Common myeloid progenitor, CD34-positive (primary cell): Measurements from ENCODE around the gene SLF2.

ENCODE experiments used
- CTCF ChIA-PET: fragments of 350-600 bp; sonication (Branson Sonifier 250); formaldehyde crosslinking; loops from one replicate; lab custom pipeline; 2021; ENCODE audit warnings: antibody characterized with exemption; lab: Charles Lee
- POLR2A ChIA-PET: fragments of 350-600 bp; sonication (Branson Sonifier 250); formaldehyde crosslinking; loops from one replicate; lab custom pipeline; 2021; ENCODE audit warnings: antibody characterized with exemption; lab: Charles Lee
- DNase-seq, 3 donors: peaks; one replicate each; pipeline versions ENCODE4 v3.0.0 to v3.0.0-alpha.2; 2013
- H3K27ac ChIP-seq, 2 experiments: 1 replicate in 1 of 2; 2 replicates in 1 of 2; pipeline ENCODE4 v1.7.0; 2013; ENCODE audit warnings: inconsistent platforms in 2 of 2, low read length in 2 of 2, mild to moderate bottlenecking in 2 of 2, low read depth in 1 of 2, moderate library complexity in 1 of 2; ENCODE audit not compliant: severe bottlenecking in 2 of 2, insufficient read depth in 1 of 2, poor library complexity in 1 of 2
- H3K27me3 ChIP-seq, 5 experiments: replicated peaks in 2 of 5; 1 replicate in 3 of 5; 2 replicates in 2 of 5; pipeline versions ENCODE4 v1.6.1 to v1.7.0; 2013; ENCODE audit warnings: low read length in 4 of 5, mild to moderate bottlenecking in 2 of 5, moderate library complexity in 2 of 5, inconsistent platforms in 1 of 5; ENCODE audit not compliant: insufficient read depth in 5 of 5, control insufficient read depth in 4 of 5
- H3K36me3 ChIP-seq, 4 experiments: 1 replicate in 2 of 4; 2 replicates in 2 of 4; pipeline versions ENCODE4 v1.6.1 to v1.7.0; 2013; ENCODE audit warnings: low read length in 3 of 4, control low read depth in 1 of 4, mild to moderate bottlenecking in 1 of 4; ENCODE audit not compliant: control insufficient read depth in 4 of 4, insufficient read depth in 4 of 4
- H3K4me1 ChIP-seq, 4 experiments: 1 replicate in 3 of 4; 2 replicates in 1 of 4; pipeline versions ENCODE4 v1.6.1 to v1.7.1; 2013; ENCODE audit warnings: low read length in 3 of 4, mild to moderate bottlenecking in 3 of 4, control low read depth in 1 of 4, inconsistent platforms in 1 of 4, moderate library complexity in 1 of 4; ENCODE audit not compliant: control insufficient read depth in 4 of 4, insufficient read depth in 4 of 4; ENCODE audit errors: control extremely low read depth in 1 of 4
- H3K4me3 ChIP-seq, 7 experiments: 1 replicate in 4 of 7; 2 replicates in 3 of 7; pipeline versions ENCODE4 v1.5.1 to v1.7.0; 2013; ENCODE audit warnings: mild to moderate bottlenecking in 7 of 7, low read length in 6 of 7, moderate library complexity in 6 of 7, inconsistent platforms in 2 of 7, low read depth in 2 of 7, control low read depth in 1 of 7; ENCODE audit not compliant: insufficient read depth in 4 of 7, control insufficient read depth in 1 of 7; ENCODE audit errors: extremely low read depth in 1 of 7
- H3K9me3 ChIP-seq, 5 experiments: 1 replicate in 4 of 5; 2 replicates in 1 of 5; pipeline versions ENCODE4 v1.6.1 to v1.7.1; 2013; ENCODE audit warnings: low read length in 4 of 5, mild to moderate bottlenecking in 2 of 5, inconsistent platforms in 1 of 5, low read depth in 1 of 5, moderate library complexity in 1 of 5; ENCODE audit not compliant: control insufficient read depth in 4 of 5, insufficient read depth in 2 of 5; ENCODE audit errors: control extremely low read depth in 1 of 5
- WGBS: methylation state at CpG from one replicate; pipeline ENCODE4 v1.1.5; 2013; ENCODE audit not compliant: insufficient coverage; 5-methylcytosine and 5-hydroxymethylcytosine counted together

SLF2 gene

GRCh38 chr10:100874702-100875483 lies 37.9 kb upstream of the SLF2 start:
- no peak overlapping the region for H3K27ac ChIP-seq
- WGBS, result 88% methylated on average over 18 of the region's 20 CpGs
- H3K4me3 ChIP-seq, result no peak overlapping the region
- POLR2A ChIA-PET, result no interaction called here
- CTCF ChIA-PET, result interaction anchor here (1.1 to 7.6 kb wide), 5 partner anchors 14 to 312 kb away, joined by 3 to 68 read pairs (median 4); no protein-coding TSS in a partner anchor
- DNase-seq, result no peak
- H3K36me3 ChIP-seq, result no peaks in the 10 kb centered on the region
- H3K4me1 ChIP-seq, result peaks cover 0 to 3% (median 0%) of the 10 kb centered on the region in 4 experiments
- H3K9me3 ChIP-seq, result no peaks in the 10 kb centered on the region
- peaks cover 0 to 17% (median 8%) of the 10 kb centered on the region in 5 experiments for H3K27me3 ChIP-seq

GRCh38 chr10:100875484-100876166 lies 37.1 kb upstream of the SLF2 start:
- Histone ChIP-seq H3K9me3 (no peaks in the 10 kb centered on the region), H3K36me3 (no peaks in the 10 kb centered on the region), H3K4me3 (no peak overlapping the region), H3K27me3 (peaks cover 0 to 18% (median 8%) of the 10 kb centered on the region in 5 experiments), H3K4me1 (peaks cover 0 to 3% (median 0%) of the 10 kb centered on the region in 4 experiments), H3K27ac (no peak overlapping the region)
- DNase-seq, result no peak
- ChIA-PET CTCF (interaction anchor here (0.5 to 7.6 kb wide), 4 partner anchors 13 to 312 kb away, joined by 3 to 68 read pairs (median 8); no protein-coding TSS in a partner anchor), POLR2A (no interaction called here)
- 0% methylated on average over 1 of the region's 5 CpGs for WGBS

- no peak for DNase-seq
- Histone ChIP-seq H3K4me3 (no peak overlapping the region), H3K27ac (no peak overlapping the region), H3K27me3 (peaks cover 0 to 18% (median 8%) of the 10 kb centered on the region in 5 experiments), H3K4me1 (peaks cover 0 to 3% (median 0%) of the 10 kb centered on the region in 4 experiments), H3K36me3 (no peaks in the 10 kb centered on the region), H3K9me3 (no peaks in the 10 kb centered on the region)
- ChIA-PET CTCF (interaction anchor here (1.6 to 7.6 kb wide), 3 partner anchors 12 to 314 kb away, joined by 5 to 68 read pairs (median 10); no protein-coding TSS in a partner anchor), POLR2A (no interaction called here)
- 75% methylated on average over 17 of the region's 24 CpGs for WGBS
Observed at GRCh38 chr10:100876585-100877460, 35.9 kb upstream of the SLF2 start.

- H3K9me3 ChIP-seq, result no peaks in the 10 kb centered on the region
- no peak for DNase-seq
- H3K4me1 ChIP-seq, result peaks cover 0 to 3% (median 0%) of the 10 kb centered on the region in 4 experiments
- H3K36me3 ChIP-seq, result no peaks in the 10 kb centered on the region
- H3K27ac ChIP-seq, result no peak overlapping the region
- POLR2A ChIA-PET, result no interaction called here
- peaks cover 0 to 18% (median 6%) of the 10 kb centered on the region in 5 experiments for H3K27me3 ChIP-seq
- WGBS, result 99% methylated on average over 10 of the region's 11 CpGs
- H3K4me3 ChIP-seq, result no peak overlapping the region
- CTCF ChIA-PET, result interaction anchor here (1.5 to 2.7 kb wide), 5 partner anchors 17 to 368 kb away, joined by 3 to 39 read pairs (median 11); no protein-coding TSS in a partner anchor
Observed at GRCh38 chr10:100877461-100877850, 35.3 kb upstream of the SLF2 start.

- Histone ChIP-seq H3K27ac (no peak overlapping the region), H3K9me3 (no peaks in the 10 kb centered on the region), H3K36me3 (no peaks in the 10 kb centered on the region), H3K27me3 (peaks cover 0 to 18% (median 9%) of the 10 kb centered on the region in 5 experiments), H3K4me1 (peaks cover 0 to 3% (median 0%) of the 10 kb centered on the region in 4 experiments), H3K4me3 (no peak overlapping the region)
- 27% methylated on average over 5 of the region's 5 CpGs for WGBS
- peak; percentile 68 to 87 (median 79) for DNase-seq
- ChIA-PET CTCF (interaction anchor here (0.8 to 2.7 kb wide), 20 partner anchors 9 to 541 kb away, joined by 3 to 39 read pairs (median 3); no protein-coding TSS in a partner anchor), POLR2A (no interaction called here)
Observed at GRCh38 chr10:100878291-100878910, 34.4 kb upstream of the SLF2 start.

- 77% methylated on average over 8 of the region's 9 CpGs for WGBS
- ChIA-PET POLR2A (no interaction called here), CTCF (interaction anchor here (1.2 to 2.7 kb wide), 9 partner anchors 9 to 542 kb away, joined by 3 to 39 read pairs (median 5); no protein-coding TSS in a partner anchor)
- H3K36me3 ChIP-seq, result no peaks in the 10 kb centered on the region
- H3K27ac ChIP-seq, result no peak overlapping the region
- peaks cover 0 to 3% (median 0%) of the 10 kb centered on the region in 4 experiments for H3K4me1 ChIP-seq
- H3K4me3 ChIP-seq, result no peak overlapping the region
- peaks cover 0 to 17% (median 9%) of the 10 kb centered on the region in 5 experiments for H3K27me3 ChIP-seq
- no peak for DNase-seq
- no peaks in the 10 kb centered on the region for H3K9me3 ChIP-seq
Observed at GRCh38 chr10:100879741-100880360, 32.9 kb upstream of the SLF2 start.
